ENCODE data around the gene CEP89.
"Not testable (repeated sequence)": the region's sequence is repeated elsewhere in the genome, so short reads cannot be mapped to it uniquely, and the experiment has no call there.

Gene CEP89

GRCh38 chr19:32889137-32889934 lies 82.4 kb downstream of the CEP89 start:
- no peak overlapping the region for H3K4me3 ChIP-seq (ENCODE audit: low read depth, low read length)
- TF ChIP-seq CTCF (IDR thresholded peaks at IDR 0.05; ENCODE audit: low read depth, low read length), result no peak

- TF ChIP-seq CTCF (IDR thresholded peaks at IDR 0.05; ENCODE audit: low read depth, low read length), result no peak
- H3K4me3 ChIP-seq (ENCODE audit: low read depth, low read length), result no peak overlapping the region
Measured at GRCh38 chr19:32887572-32888215, 84.1 kb downstream of the CEP89 start.

GRCh38 chr19:32886241-32886640 lies 85.5 kb downstream of the CEP89 start:
- no peak overlapping the region for H3K4me3 ChIP-seq (ENCODE audit: low read depth, low read length)
- no peak for TF ChIP-seq CTCF (IDR thresholded peaks at IDR 0.05; ENCODE audit: low read depth, low read length)

GRCh38 chr19:32885255-32885654 lies 86.5 kb downstream of the CEP89 start:
- H3K4me3 ChIP-seq (ENCODE audit: low read depth, low read length), result not testable (repeated sequence)

GRCh38 chr19:32881766-32882165 lies 90.0 kb downstream of the CEP89 start:
- no peak overlapping the region for H3K4me3 ChIP-seq (ENCODE audit: low read depth, low read length)
- no peak for TF ChIP-seq CTCF (IDR thresholded peaks at IDR 0.05; ENCODE audit: low read depth, low read length)

GRCh38 chr19:32880622-32881021 lies 91.1 kb downstream of the CEP89 start:
- H3K4me3 ChIP-seq (ENCODE audit: low read depth, low read length), result no peak overlapping the region
- TF ChIP-seq CTCF (IDR thresholded peaks at IDR 0.05; ENCODE audit: low read depth, low read length), result no peak

- no peak overlapping the region for H3K4me3 ChIP-seq (ENCODE audit: low read depth, low read length)
- no peak for TF ChIP-seq CTCF (IDR thresholded peaks at IDR 0.05; ENCODE audit: low read depth, low read length)
Measured at GRCh38 chr19:32879741-32880140, 92.0 kb downstream of the CEP89 start.
